HG03460 (cell line): ENCODE results near the gene ACY1.
"Not testable (repeated sequence)": the region's sequence is repeated elsewhere in the genome, so short reads cannot be mapped to it uniquely, and the experiment has no call there.

Source experiments
- ATAC-seq: cut with Tn5 transposase; IDR thresholded peaks from one replicate; pipeline ENCODE4 v1.9.1; 2021; ENCODE audit not compliant: unreplicated experiment

The ACY1 gene

GRCh38 chr3:51982352-51982837, 940 bp upstream of the ACY1 start:
- ATAC-seq = peak; percentile 58

- no peak for ATAC-seq
These were observed 388 bp downstream of the ACY1 start for GRCh38 chr3:51983578-51984268.

- no peak for ATAC-seq
These were observed 923 bp downstream of the ACY1 start for GRCh38 chr3:51984269-51984647.

- no peak for ATAC-seq
These were observed 1.7 kb downstream of the ACY1 start for GRCh38 chr3:51985063-51985462.

GRCh38 chr3:51986010-51986947, 2.9 kb downstream of the ACY1 start:
- no peak for ATAC-seq

- no peak for ATAC-seq
These were observed 4.2 kb downstream of the ACY1 start for GRCh38 chr3:51987568-51987967.

GRCh38 chr3:51988286-51989146, 5.2 kb downstream of the ACY1 start:
- ATAC-seq = no peak

GRCh38 chr3:51990501-51990971, 7.2 kb downstream of the ACY1 start:
- not testable (repeated sequence) for ATAC-seq

GRCh38 chr3:51992017-51992682, 8.8 kb downstream of the ACY1 start:
- no peak for ATAC-seq

GRCh38 chr3:51993657-51994056, 10.3 kb downstream of the ACY1 start:
- not testable (repeated sequence) for ATAC-seq

GRCh38 chr3:51994530-51994929, 11.2 kb downstream of the ACY1 start:
- no peak for ATAC-seq

GRCh38 chr3:51995346-51996163, 12.2 kb downstream of the ACY1 start, which contains the start of gene RPL29:
Gene RPL29, minus strand, starts transcription at chr3:51995895. Its CDS starts 434 bp downstream, at chr3:51995461.
- peak; percentile 78 for ATAC-seq

GRCh38 chr3:51997172-51997571, 13.8 kb downstream of the ACY1 start:
- ATAC-seq = no peak

GRCh38 chr3:51997935-51998596, 14.7 kb downstream of the ACY1 start:
- no peak for ATAC-seq

- ATAC-seq = no peak
These were observed 15.4 kb downstream of the ACY1 start for GRCh38 chr3:51998774-51999173.

- ATAC-seq = no peak
These were observed 16.5 kb downstream of the ACY1 start for GRCh38 chr3:51999846-52000245.

- peak; percentile 74 for ATAC-seq
These were observed 18.2 kb downstream of the ACY1 start for GRCh38 chr3:52001443-52001974.

GRCh38 chr3:52002748-52003147, 19.4 kb downstream of the ACY1 start:
- no peak for ATAC-seq
